Body of pancreas (tissue), 4 donors: ENCODE measurements around the gene TMEM168. TPM values are rescaled to one million over a fixed set of nuclear protein-coding genes. Genes with fewer than 3 reads are reported as not detected.

Experiments
- ATAC-seq: fragments of 150-250 bp; one replicate; pipeline ENCODE4 v1.9.1; 2016
- DNase-seq, 4 donors: peaks; one replicate each; pipeline ENCODE4 v3.0.0-alpha.2; 2019
- H3K27ac ChIP-seq, 4 donors: fragments of 200-600 bp; sonication (generic); 1 replicate in 3 of 4; 2 replicates in 1 of 4; pipeline versions ENCODE4 v1.5.1 to v1.6.1; 2016 to 2019; ENCODE audit warnings: mild to moderate bottlenecking in 1 of 4, mixed read lengths in 1 of 4, moderate library complexity in 1 of 4
- H3K27me3 ChIP-seq, 2 donors: fragments of 200-600 bp; sonication (generic); one replicate each; pipeline ENCODE4 v1.6.0; 2016; ENCODE audit warnings: mild to moderate bottlenecking in 1 of 2
- H3K36me3 ChIP-seq, 2 donors: fragments of 200-600 bp; sonication (generic); replicated peaks in 1 of 2; 2 replicates each; pipeline ENCODE4 v1.5.1; 2016; ENCODE audit warnings: low read depth in 2 of 2; ENCODE audit not compliant: insufficient read depth in 1 of 2
- H3K4me1 ChIP-seq: fragments of 200-600 bp; sonication (generic); one replicate; pipeline ENCODE4 v1.6.0; 2016
- H3K4me3 ChIP-seq, 2 donors: fragments of 200-600 bp; sonication (generic); 1 replicate in 1 of 2; 2 replicates in 1 of 2; pipeline ENCODE4 v1.5.1; 2016 to 2019
- H3K9me3 ChIP-seq, 3 donors: fragments of 200-600 bp; sonication (generic); 1 replicate in 2 of 3; 2 replicates in 1 of 3; pipeline ENCODE4 v1.5.1; 2016
- CTCF ChIP-seq, 7 experiments: fragments of 450-650 bp in 4 of 7; fragments of 200-600 bp in 3 of 7; sonication (generic) in 3 of 7; IDR thresholded peaks; one replicate each; pipeline ENCODE4 v1.5.1; 2016 to 2019; ENCODE audit warnings: antibody characterized with exemption in 7 of 7
- POLR2A ChIP-seq, 3 donors: fragments of 450-650 bp; IDR thresholded peaks; one replicate each; pipeline ENCODE4 v1.6.1; 2016; ENCODE audit warnings: antibody characterized with exemption in 3 of 3, mild to moderate bottlenecking in 2 of 3
- whole genome bisulfite sequencing, 2 donors: methylation state at CpG; one replicate each; pipeline ENCODE4 v1.1.5; 2017; 5-methylcytosine and 5-hydroxymethylcytosine counted together
- intact Hi-C: fragments of 100-400 bp; cut with DNase I; formaldehyde crosslinking; loops from one replicate; pipeline ENCODE4 v1.15.1; 2023
- total RNA-seq, 2 donors: library from RNA; depleted of rRNA; stranded (reverse); fragments of >200 nt; gene quantifications; one replicate each; pipeline ENCODE4 v1.1.0, GENCODE V29; 2016

The TMEM168 gene
- total RNA-seq, 2 donors from 2014 or later, result 13.7 to 15.8 TPM

GRCh38 chr7:112748381-112748780 lies 41.8 kb downstream of the TMEM168 start:
- DNase-seq (no peak), ATAC-seq (no peak)
- Histone ChIP-seq H3K36me3 (no peaks in the 10 kb centered on the region), H3K27ac (no peak overlapping the region), H3K27me3 (no peaks in the 10 kb centered on the region), H3K9me3 (no peaks in the 10 kb centered on the region), H3K4me1 (peaks cover 10% of the 10 kb centered on the region), H3K4me3 (no peak overlapping the region)
- intact Hi-C loops, result no loop called here
- TF ChIP-seq POLR2A (IDR thresholded peaks at IDR 0.05) (no peak), CTCF (IDR thresholded peaks at IDR 0.05) (no peak)

- ATAC-seq, result no peak
Observed at GRCh38 chr7:112745635-112746034, 44.6 kb downstream of the TMEM168 start.

GRCh38 chr7:112744818-112745217 lies 45.4 kb downstream of the TMEM168 start:
- peaks cover 17% of the 10 kb centered on the region for H3K4me1 ChIP-seq
- WGBS, 2 donors, result 59 to 69% methylated on average over 2 of the region's 2 CpGs

More at GRCh38 chr7:112745635-112746034, 44.6 kb downstream of the TMEM168 start:
- no peak for DNase-seq
- intact Hi-C loops, result no loop called here
- no peaks in the 10 kb centered on the region for H3K9me3 ChIP-seq
- no peaks in the 10 kb centered on the region for H3K27me3 ChIP-seq
- TF ChIP-seq CTCF (IDR thresholded peaks at IDR 0.05) (no peak), POLR2A (IDR thresholded peaks at IDR 0.05) (no peak)
- H3K4me3 ChIP-seq, result no peak overlapping the region
- peaks cover 10% of the 10 kb centered on the region for H3K4me1 ChIP-seq
- WGBS, 2 donors, result 42 to 43% methylated on average over 1 of the region's 1 CpG
- no peaks in the 10 kb centered on the region for H3K36me3 ChIP-seq
- no peak overlapping the region for H3K27ac ChIP-seq

GRCh38 chr7:112743811-112744210 lies 46.4 kb downstream of the TMEM168 start:
- Histone ChIP-seq H3K4me1 (peaks cover 26% of the 10 kb centered on the region), H3K36me3 (no peaks in the 10 kb centered on the region), H3K27ac (no peak overlapping the region), H3K4me3 (no peak overlapping the region), H3K27me3 (no peaks in the 10 kb centered on the region), H3K9me3 (no peaks in the 10 kb centered on the region)
- WGBS, 2 donors, result 97 to 100% methylated on average over 1 of the region's 1 CpG
- intact Hi-C loops, result no loop called here
- TF ChIP-seq CTCF (IDR thresholded peaks at IDR 0.05), result no peak
- no peak for TF ChIP-seq POLR2A (IDR thresholded peaks at IDR 0.05)
- ATAC-seq, result no peak
- no peak for DNase-seq

More at GRCh38 chr7:112744818-112745217, 45.4 kb downstream of the TMEM168 start:
- intact Hi-C loops, result no loop called here
- Histone ChIP-seq H3K36me3 (no peaks in the 10 kb centered on the region), H3K9me3 (no peaks in the 10 kb centered on the region), H3K27ac (no peak overlapping the region), H3K27me3 (no peaks in the 10 kb centered on the region), H3K4me3 (no peak overlapping the region)
- ATAC-seq, result no peak
- DNase-seq, result no peak
- TF ChIP-seq CTCF (IDR thresholded peaks at IDR 0.05), result no peak

GRCh38 chr7:112740667-112741066 lies 49.5 kb downstream of the TMEM168 start:
- intact Hi-C loops, result no loop called here
- no peaks in the 10 kb centered on the region for H3K27me3 ChIP-seq
- no peak overlapping the region for H3K27ac ChIP-seq
- no peaks in the 10 kb centered on the region for H3K36me3 ChIP-seq
- H3K4me1 ChIP-seq, result peaks cover 26% of the 10 kb centered on the region
- ATAC-seq (no peak), DNase-seq (no peak)
- TF ChIP-seq CTCF (IDR thresholded peaks at IDR 0.05) (no peak), POLR2A (IDR thresholded peaks at IDR 0.05) (no peak)
- 86 to 96% methylated on average over 2 of the region's 2 CpGs for WGBS, 2 donors
- no peak overlapping the region for H3K4me3 ChIP-seq
- no peaks in the 10 kb centered on the region for H3K9me3 ChIP-seq
